Stimulated activated naive CD8-positive, alpha-beta T cell treated with anti-CD3 and anti-CD28 coated beads, Interleukin-15, Interleukin-2, amounts not matched to agents 100 U/mL and 50 U/mL, for 24 hours (primary cell): ENCODE data around the gene ULBP3.
A peak's percentile ranks its signal among the peaks of the same experiment; 100 is the strongest.
"Not testable (repeated sequence)": the region's sequence is repeated elsewhere in the genome, so short reads cannot be mapped to it uniquely, and the experiment has no call there.

ENCODE experiments used
- ATAC-seq: fragments of 150-1000 bp; cut with Tn5 transposase; one replicate; pipeline ENCODE4 v1.10.0; 2021
- DNase-seq: peaks from one replicate; pipeline ENCODE4 v3.0.0; 2021

ULBP3 gene

GRCh38 chr6:150038202-150039062 lies 30.5 kb downstream of the ULBP3 start:
- ATAC-seq (no peak), DNase-seq (no peak)

- DNase-seq, result no peak
- ATAC-seq, result peak; percentile 73
Observed at GRCh38 chr6:150037526-150038201, 31.3 kb downstream of the ULBP3 start.

- no peak for ATAC-seq
- DNase-seq, result no peak
Observed at GRCh38 chr6:150036081-150036480, 32.8 kb downstream of the ULBP3 start.

- ATAC-seq (no peak), DNase-seq (no peak)
Observed at GRCh38 chr6:150033207-150033771, 35.6 kb downstream of the ULBP3 start.

GRCh38 chr6:150032598-150032997 lies 36.3 kb downstream of the ULBP3 start:
- DNase-seq, result no peak
- ATAC-seq, result no peak

GRCh38 chr6:150030611-150031010 lies 38.3 kb downstream of the ULBP3 start:
- ATAC-seq (no peak), DNase-seq (no peak)

GRCh38 chr6:150029749-150030148 lies 39.2 kb downstream of the ULBP3 start:
- ATAC-seq (peak; percentile 42), DNase-seq (no peak)

GRCh38 chr6:150029276-150029675 lies 39.6 kb downstream of the ULBP3 start:
- no peak for ATAC-seq

GRCh38 chr6:150028799-150029198 lies 40.1 kb downstream of the ULBP3 start:
- DNase-seq (no peak), ATAC-seq (no peak)

More at GRCh38 chr6:150029276-150029675, 39.6 kb downstream of the ULBP3 start:
- DNase-seq, result no peak

GRCh38 chr6:150027806-150028565 lies 40.9 kb downstream of the ULBP3 start:
- ATAC-seq, result no peak

GRCh38 chr6:150026976-150027805 lies 41.7 kb downstream of the ULBP3 start:
- ATAC-seq (no peak), DNase-seq (no peak)

More at GRCh38 chr6:150027806-150028565, 40.9 kb downstream of the ULBP3 start:
- DNase-seq, result no peak

- DNase-seq (peak; percentile 34), ATAC-seq (peak; percentile 84)
Observed at GRCh38 chr6:150025201-150025917, 43.6 kb downstream of the ULBP3 start, which contains the start of gene RAET1L. RAET1L (minus strand) TSS chr6:150025532; CDS start chr6:150025471, 61 bp downstream.

GRCh38 chr6:150024646-150025155 lies 44.2 kb downstream of the ULBP3 start:
- ATAC-seq (no peak), DNase-seq (no peak)

GRCh38 chr6:150024021-150024420 lies 44.9 kb downstream of the ULBP3 start:
- not testable (repeated sequence) for DNase-seq, ATAC-seq

GRCh38 chr6:150021870-150022269 lies 47.1 kb downstream of the ULBP3 start:
- not testable (repeated sequence) for ATAC-seq, DNase-seq

GRCh38 chr6:150018846-150019580 lies 49.9 kb downstream of the ULBP3 start:
- ATAC-seq (no peak), DNase-seq (no peak)

GRCh38 chr6:150017186-150017521 lies 51.8 kb downstream of the ULBP3 start:
- not testable (repeated sequence) for ATAC-seq

GRCh38 chr6:150016324-150017185 lies 52.4 kb downstream of the ULBP3 start:
- peak; percentile 48 for ATAC-seq
- DNase-seq, result peak; percentile 49

More at GRCh38 chr6:150017186-150017521, 51.8 kb downstream of the ULBP3 start:
- not testable (repeated sequence) for DNase-seq
